ENCODE measurements around the gene AHCYL1. TPM values are rescaled to one million over a fixed set of nuclear protein-coding genes. Genes with fewer than 3 reads are reported as not detected.

The AHCYL1 gene
- total RNA-seq, 3 donors from 2014 or later (not counting 1 experiment from before 2014, with no cell fraction given), result 23.3 to 30.0 (median 29.1) TPM

DNA sequence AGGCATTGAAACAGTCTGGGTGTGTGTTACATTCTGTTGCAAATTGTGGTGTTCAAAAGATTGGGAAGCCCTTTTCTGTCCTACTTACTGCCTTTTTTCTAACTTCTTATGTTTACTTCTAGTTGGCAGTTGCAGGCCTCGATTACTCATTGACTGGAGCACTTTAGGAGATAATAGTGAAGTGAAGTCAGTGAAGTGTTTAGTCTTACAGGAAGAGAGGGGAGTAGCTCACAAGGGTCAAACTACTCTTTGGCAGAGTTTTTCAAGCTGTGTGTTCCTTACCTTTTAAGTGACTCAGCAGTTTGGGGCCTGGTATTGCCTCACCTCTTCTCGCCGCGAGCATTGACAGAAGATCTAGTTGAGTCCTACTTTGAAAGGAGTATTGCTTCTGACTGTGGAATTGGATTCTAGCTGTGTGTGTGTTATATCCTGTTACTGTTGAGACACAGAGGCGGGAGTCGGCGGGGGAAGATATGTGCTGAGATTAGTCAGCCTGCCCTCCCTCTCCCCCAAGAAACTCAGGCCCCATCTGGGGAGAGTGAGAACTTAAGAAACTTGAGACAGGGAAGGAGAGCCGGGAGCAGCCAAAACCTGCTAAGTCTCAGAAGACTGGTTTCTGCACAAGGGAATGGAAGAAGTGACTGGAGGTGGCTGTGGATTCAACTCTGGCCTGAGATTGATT is 19.3 kb downstream of the AHCYL1 start:
- Histone ChIP-seq H3K36me3 (ENCODE audit: control insufficient read depth, insufficient read depth, low read length) (peaks cover under 1% of the 10 kb centered on the region), H3K27ac (ENCODE audit: low read length) (no peak overlapping the region), H3K27me3 (ENCODE audit: control insufficient read depth, insufficient read depth, low read length) (no peaks in the 10 kb centered on the region), H3K4me1 (ENCODE audit: control insufficient read depth, insufficient read depth, low read length) (no peaks in the 10 kb centered on the region), H3K9me3 (ENCODE audit: control insufficient read depth, insufficient read depth, low read length) (no peaks in the 10 kb centered on the region), H3K4me3 (ENCODE audit: low read length) (no peak overlapping the region)
- H3K4me1 Mint-ChIP-seq, result peaks cover 19 to 32% of the 10 kb centered on the region in 2 donors
- DNase-seq, result peak in 1 of 2 donors; percentile 18
- H3K27ac Mint-ChIP-seq, result peak overlapping the region in 1 of 2 donors; percentile 67
- 47% methylated on average over 5 of the region's 8 CpGs for WGBS (ENCODE audit: insufficient coverage)
- ATAC-seq, result peak; percentile 25 to 54 (median 39)
- no peak overlapping the region for H3K4me3 Mint-ChIP-seq
- intact Hi-C loops (cut with micrococcal nuclease), result no loop called here
- H3K9me3 Mint-ChIP-seq, result no peaks in the 10 kb centered on the region
- no peaks in the 10 kb centered on the region for H3K36me3 Mint-ChIP-seq
- no peak for TF ChIP-seq CTCF (IDR thresholded peaks at IDR 0.05)
- H3K27me3 Mint-ChIP-seq (ENCODE audit: low read depth in 2 of 2), result no peaks in the 10 kb centered on the region

DNA sequence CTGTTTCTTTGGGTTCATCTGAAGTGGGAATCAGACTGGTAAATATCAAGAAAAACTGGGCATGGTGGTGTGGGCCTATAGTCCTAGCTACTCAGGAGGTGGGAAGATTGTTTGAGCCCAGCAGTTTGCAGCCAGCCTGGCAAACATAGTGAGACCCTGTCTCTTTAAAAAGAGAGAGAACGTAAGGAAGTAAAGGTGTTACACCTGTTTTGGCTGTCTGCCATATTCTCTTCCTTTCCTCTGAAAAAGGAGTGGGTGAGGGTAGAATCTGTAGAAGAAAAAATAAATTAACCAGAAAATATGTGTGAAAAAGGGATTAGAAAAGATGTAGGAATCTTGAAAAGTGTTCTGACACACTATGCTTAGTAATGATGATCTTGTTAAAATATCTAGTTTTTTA is 20.0 kb downstream of the AHCYL1 start:
- ATAC-seq (no peak), DNase-seq (peak in 1 of 2 donors; percentile 42)
- Histone ChIP-seq H3K27me3 (ENCODE audit: control insufficient read depth, insufficient read depth, low read length) (no peaks in the 10 kb centered on the region), H3K4me3 (ENCODE audit: low read length) (no peak overlapping the region), H3K27ac (ENCODE audit: low read length) (no peak overlapping the region), H3K36me3 (ENCODE audit: control insufficient read depth, insufficient read depth, low read length) (peaks cover 7% of the 10 kb centered on the region), H3K9me3 (ENCODE audit: control insufficient read depth, insufficient read depth, low read length) (no peaks in the 10 kb centered on the region), H3K4me1 (ENCODE audit: control insufficient read depth, insufficient read depth, low read length) (no peaks in the 10 kb centered on the region)
- no peak overlapping the region for H3K4me3 Mint-ChIP-seq
- peak overlapping the region in 1 of 2 donors; percentile 67 for H3K27ac Mint-ChIP-seq
- H3K9me3 Mint-ChIP-seq, result no peaks in the 10 kb centered on the region
- no peaks in the 10 kb centered on the region for H3K27me3 Mint-ChIP-seq (ENCODE audit: low read depth in 2 of 2)
- WGBS (ENCODE audit: insufficient coverage), result 86% methylated on average over 1 of the region's 1 CpG
- H3K36me3 Mint-ChIP-seq, result peaks cover 6% of the 10 kb centered on the region
- intact Hi-C loops (cut with micrococcal nuclease), result no loop called here
- H3K4me1 Mint-ChIP-seq, result peaks cover 19 to 32% of the 10 kb centered on the region in 2 donors
- no peak for TF ChIP-seq CTCF (IDR thresholded peaks at IDR 0.05)

DNA sequence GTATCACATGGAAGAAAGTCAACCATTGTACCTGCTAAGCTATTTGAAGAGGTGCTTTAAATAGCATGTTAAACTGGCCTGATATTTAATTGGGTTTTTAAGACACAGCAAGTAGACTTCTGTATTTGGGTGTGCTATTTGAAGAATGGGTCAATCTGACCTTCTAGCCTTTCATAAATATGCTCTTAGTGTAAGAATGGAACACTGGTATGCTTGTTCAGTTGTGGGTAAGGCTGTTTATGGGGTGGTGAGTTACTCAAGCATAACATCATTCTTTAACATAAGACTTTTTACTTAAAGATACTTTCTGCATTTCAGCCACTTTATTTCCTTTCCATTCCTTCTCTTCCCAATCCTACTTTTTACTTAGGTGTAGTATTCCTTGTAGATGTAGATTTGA is 21.4 kb downstream of the AHCYL1 start:
- H3K4me3 Mint-ChIP-seq, result no peak overlapping the region

More for the DNA sequence above, 21.4 kb downstream of the AHCYL1 start:
- peaks cover 20% of the 10 kb centered on the region for H3K36me3 ChIP-seq (ENCODE audit: control insufficient read depth, insufficient read depth, low read length)
- intact Hi-C loops (cut with micrococcal nuclease), result no loop called here
- Mint-ChIP-seq H3K27ac (no peak overlapping the region), H3K9me3 (no peaks in the 10 kb centered on the region), H3K36me3 (peaks cover 15% of the 10 kb centered on the region), H3K4me1 (peaks cover 19 to 32% of the 10 kb centered on the region in 2 donors), H3K27me3 (ENCODE audit: low read depth in 2 of 2) (no peaks in the 10 kb centered on the region)
- H3K27ac ChIP-seq (ENCODE audit: low read length), result no peak overlapping the region
- TF ChIP-seq CTCF (IDR thresholded peaks at IDR 0.05), result no peak
- DNase-seq, result no peak
- H3K4me1 ChIP-seq (ENCODE audit: control insufficient read depth, insufficient read depth, low read length), result no peaks in the 10 kb centered on the region
- no peak overlapping the region for H3K4me3 ChIP-seq (ENCODE audit: low read length)
- no peaks in the 10 kb centered on the region for H3K27me3 ChIP-seq (ENCODE audit: control insufficient read depth, insufficient read depth, low read length)
- no peak for ATAC-seq
- H3K9me3 ChIP-seq (ENCODE audit: control insufficient read depth, insufficient read depth, low read length), result no peaks in the 10 kb centered on the region
